HL-60 (cell line): ENCODE measurements around the gene TBC1D28.
"Not testable (repeated sequence)": the region's sequence is repeated elsewhere in the genome, so short reads cannot be mapped to it uniquely, and the experiment has no call there.

Experiments used
- POLR2AphosphoS5 ChIP-seq: IDR thresholded peaks from 2 replicates; pipeline ENCODE4 v1.6.1; 2012; ENCODE audit warnings: low read depth
- REST ChIP-seq: IDR thresholded peaks from 2 replicates; pipeline ENCODE4 v1.6.1; 2012; ENCODE audit warnings: low read depth; ENCODE audit not compliant: insufficient replicate concordance
- TF ChIP-seq, protein P1 (sequence below): IDR thresholded peaks from one replicate; pipeline ENCODE4 v1.5.1; 2011; ENCODE audit warnings: low read length, control low read depth, inconsistent platforms; ENCODE audit not compliant: insufficient read depth

GRCh38 chr17:18624862-18625501 lies 19.2 kb downstream of the TBC1D28 start:
- TF ChIP-seq, protein P1, sequence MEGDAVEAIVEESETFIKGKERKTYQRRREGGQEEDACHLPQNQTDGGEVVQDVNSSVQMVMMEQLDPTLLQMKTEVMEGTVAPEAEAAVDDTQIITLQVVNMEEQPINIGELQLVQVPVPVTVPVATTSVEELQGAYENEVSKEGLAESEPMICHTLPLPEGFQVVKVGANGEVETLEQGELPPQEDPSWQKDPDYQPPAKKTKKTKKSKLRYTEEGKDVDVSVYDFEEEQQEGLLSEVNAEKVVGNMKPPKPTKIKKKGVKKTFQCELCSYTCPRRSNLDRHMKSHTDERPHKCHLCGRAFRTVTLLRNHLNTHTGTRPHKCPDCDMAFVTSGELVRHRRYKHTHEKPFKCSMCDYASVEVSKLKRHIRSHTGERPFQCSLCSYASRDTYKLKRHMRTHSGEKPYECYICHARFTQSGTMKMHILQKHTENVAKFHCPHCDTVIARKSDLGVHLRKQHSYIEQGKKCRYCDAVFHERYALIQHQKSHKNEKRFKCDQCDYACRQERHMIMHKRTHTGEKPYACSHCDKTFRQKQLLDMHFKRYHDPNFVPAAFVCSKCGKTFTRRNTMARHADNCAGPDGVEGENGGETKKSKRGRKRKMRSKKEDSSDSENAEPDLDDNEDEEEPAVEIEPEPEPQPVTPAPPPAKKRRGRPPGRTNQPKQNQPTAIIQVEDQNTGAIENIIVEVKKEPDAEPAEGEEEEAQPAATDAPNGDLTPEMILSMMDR, result not testable (repeated sequence)
- not testable (repeated sequence) for TF ChIP-seq POLR2AphosphoS5, REST
